Measurements from ENCODE around the gene CYLD.

The CYLD gene

DNA sequence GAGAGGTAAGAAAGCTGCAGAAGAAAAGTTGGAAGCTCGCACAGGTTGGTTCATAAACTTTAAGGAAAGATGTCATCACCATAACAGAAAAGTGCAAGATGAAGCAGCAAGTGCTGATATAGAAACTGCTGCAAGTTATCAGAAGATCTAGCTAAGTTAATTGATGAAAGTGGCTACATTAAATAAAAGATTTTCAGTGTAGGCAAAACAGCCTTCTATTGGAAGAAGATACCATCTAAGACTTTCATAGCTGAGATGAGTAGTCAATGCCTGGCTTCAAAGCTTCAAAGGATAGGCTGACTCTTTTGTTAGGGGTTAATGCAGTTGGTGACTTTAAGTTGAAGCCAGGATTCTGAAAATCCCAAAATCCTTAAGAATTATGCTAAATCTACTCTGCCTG lies 24.0 kb downstream of the CYLD start:
- Histone ChIP-seq H3K79me2 (ENCODE audit: insufficient read depth, low read length) (no peaks in the 10 kb centered on the region; the same call in 1 of the 2 replicates), H3K36me3 (ENCODE audit: insufficient read depth, low read length) (peaks cover 46% of the 10 kb centered on the region)
- TF ChIP-seq CTCF (IDR thresholded peaks at IDR 0.05; ENCODE audit: low read length) (no peak), EZH2 (IDR thresholded peaks at IDR 0.05; ENCODE audit: borderline replicate concordance, low read length) (no peak)

DNA sequence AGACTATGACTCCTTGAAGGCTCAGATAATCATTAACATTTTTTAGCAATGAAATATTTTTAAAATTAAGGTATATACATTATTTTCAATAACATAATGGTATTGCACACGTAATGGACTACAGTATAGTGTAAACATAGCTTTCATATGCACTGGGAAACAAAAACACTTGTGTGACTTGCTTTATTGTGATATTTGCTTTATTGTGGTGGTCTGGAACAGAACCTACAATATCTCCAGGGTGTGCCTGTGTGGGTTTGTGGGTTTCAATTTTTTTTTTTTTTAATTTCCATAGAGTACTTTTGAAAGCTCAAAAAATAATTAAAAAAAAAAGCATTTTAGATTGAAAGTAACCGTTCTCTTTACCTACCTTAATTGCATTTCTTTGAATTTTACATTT lies 25.3 kb downstream of the CYLD start:
- Histone ChIP-seq H3F3A (ENCODE audit: insufficient read depth, low read length) (no peaks in the 10 kb centered on the region), H3K4me2 (ENCODE audit: low read length) (no peak overlapping the region), H3K9ac (ENCODE audit: low read length) (no peak overlapping the region), H3K4me1 (ENCODE audit: insufficient read depth, low read length, severe bottlenecking) (no peaks in the 10 kb centered on the region), H3K4me3 (ENCODE audit: low read depth, low read length, poor library complexity, severe bottlenecking) (no peak overlapping the region), H4K20me1 (ENCODE audit: insufficient read depth, low read length) (no peaks in the 10 kb centered on the region), H3K36me3 (ENCODE audit: insufficient read depth, low read length) (peaks cover 42% of the 10 kb centered on the region), H3K9me2 (ENCODE audit: low read depth, low read length) (no peaks in the 10 kb centered on the region), H3K27me3 (ENCODE audit: insufficient read depth, low read length) (no peaks in the 10 kb centered on the region), H2AFZ (ENCODE audit: low read length) (no peak overlapping the region), H3K9me3 (ENCODE audit: low read length) (peaks cover 8% of the 10 kb centered on the region), H3K79me2 (ENCODE audit: insufficient read depth, low read length) (no peaks in the 10 kb centered on the region; the same call in 1 of the 2 replicates), H3K27ac (ENCODE audit: low read depth, low read length, poor library complexity, severe bottlenecking) (no peak overlapping the region)
- no peak for TF ChIP-seq EZH2 (IDR thresholded peaks at IDR 0.05; ENCODE audit: borderline replicate concordance, low read length)

More for the DNA sequence above, 24.0 kb downstream of the CYLD start:
- no peaks in the 10 kb centered on the region for H3K4me1 ChIP-seq (ENCODE audit: insufficient read depth, low read length, severe bottlenecking)
- H3K27ac ChIP-seq (ENCODE audit: low read depth, low read length, poor library complexity, severe bottlenecking), result no peak overlapping the region
- no peak overlapping the region for H3K4me3 ChIP-seq (ENCODE audit: low read depth, low read length, poor library complexity, severe bottlenecking)
- H3K9ac ChIP-seq (ENCODE audit: low read length), result no peak overlapping the region
- no peaks in the 10 kb centered on the region for H3F3A ChIP-seq (ENCODE audit: insufficient read depth, low read length)
- no peaks in the 10 kb centered on the region for H3K27me3 ChIP-seq (ENCODE audit: insufficient read depth, low read length)
- no peak overlapping the region for H2AFZ ChIP-seq (ENCODE audit: low read length)
- H3K4me2 ChIP-seq (ENCODE audit: low read length), result no peak overlapping the region
- no peaks in the 10 kb centered on the region for H3K9me2 ChIP-seq (ENCODE audit: low read depth, low read length)
- no peaks in the 10 kb centered on the region for H4K20me1 ChIP-seq (ENCODE audit: insufficient read depth, low read length)
- peaks cover 8% of the 10 kb centered on the region for H3K9me3 ChIP-seq (ENCODE audit: low read length)

DNA sequence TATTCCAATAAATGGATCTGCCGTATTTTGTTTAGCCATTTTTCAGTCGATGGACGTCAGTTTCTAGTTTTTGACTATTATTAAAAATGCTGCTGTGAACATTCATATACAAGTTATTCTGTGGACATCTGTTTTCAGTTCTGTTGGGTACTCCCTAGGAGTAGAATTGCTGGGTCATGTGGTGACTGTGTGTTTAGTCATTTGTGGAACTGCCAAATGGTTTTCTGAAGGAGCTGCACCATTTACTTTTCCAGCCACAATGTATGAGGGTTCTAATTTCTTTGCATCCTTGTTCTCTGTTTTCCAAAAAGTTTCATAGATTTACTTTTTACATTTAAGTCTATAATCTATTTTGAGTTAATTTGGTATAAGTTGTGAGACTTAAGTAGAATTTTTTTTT lies 29.5 kb downstream of the CYLD start:
- H3K4me3 ChIP-seq (ENCODE audit: low read depth, low read length, poor library complexity, severe bottlenecking), result no peak overlapping the region
- no peaks in the 10 kb centered on the region for H3K27me3 ChIP-seq (ENCODE audit: insufficient read depth, low read length)
- H3K4me1 ChIP-seq (ENCODE audit: insufficient read depth, low read length, severe bottlenecking), result no peaks in the 10 kb centered on the region
- TF ChIP-seq CTCF (IDR thresholded peaks at IDR 0.05; ENCODE audit: low read length), result no peak
- no peak for TF ChIP-seq EZH2 (IDR thresholded peaks at IDR 0.05; ENCODE audit: borderline replicate concordance, low read length)
- peaks cover 3% of the 10 kb centered on the region for H3K9me3 ChIP-seq (ENCODE audit: low read length)
- no peak overlapping the region for H3K9ac ChIP-seq (ENCODE audit: low read length)
- no peaks in the 10 kb centered on the region; the same call in 1 of the 2 replicates for H3K79me2 ChIP-seq (ENCODE audit: insufficient read depth, low read length)
- no peaks in the 10 kb centered on the region for H3K9me2 ChIP-seq (ENCODE audit: low read depth, low read length)
- no peaks in the 10 kb centered on the region for H4K20me1 ChIP-seq (ENCODE audit: insufficient read depth, low read length)
- H3F3A ChIP-seq (ENCODE audit: insufficient read depth, low read length), result no peaks in the 10 kb centered on the region
- peaks cover 11% of the 10 kb centered on the region for H3K36me3 ChIP-seq (ENCODE audit: insufficient read depth, low read length)
- H2AFZ ChIP-seq (ENCODE audit: low read length), result no peak overlapping the region
- H3K4me2 ChIP-seq (ENCODE audit: low read length), result no peak overlapping the region
- no peak overlapping the region for H3K27ac ChIP-seq (ENCODE audit: low read depth, low read length, poor library complexity, severe bottlenecking)

- no peak overlapping the region for H2AFZ ChIP-seq (ENCODE audit: low read length)
- H3K79me2 ChIP-seq (ENCODE audit: insufficient read depth, low read length), result no peaks in the 10 kb centered on the region
- H3K27me3 ChIP-seq (ENCODE audit: insufficient read depth, low read length), result no peaks in the 10 kb centered on the region
- no peak overlapping the region for H3K9ac ChIP-seq (ENCODE audit: low read length)
- no peaks in the 10 kb centered on the region for H3K4me1 ChIP-seq (ENCODE audit: insufficient read depth, low read length, severe bottlenecking)
- TF ChIP-seq CTCF (IDR thresholded peaks at IDR 0.05; ENCODE audit: low read length) (no peak), EZH2 (IDR thresholded peaks at IDR 0.05; ENCODE audit: borderline replicate concordance, low read length) (no peak)
- no peak overlapping the region for H3K27ac ChIP-seq (ENCODE audit: low read depth, low read length, poor library complexity, severe bottlenecking)
- no peaks in the 10 kb centered on the region for H3F3A ChIP-seq (ENCODE audit: insufficient read depth, low read length)
- H3K9me3 ChIP-seq (ENCODE audit: low read length), result no peaks in the 10 kb centered on the region
- H4K20me1 ChIP-seq (ENCODE audit: insufficient read depth, low read length), result no peaks in the 10 kb centered on the region
- peaks cover 3% of the 10 kb centered on the region; the same call in 1 of the 2 replicates for H3K36me3 ChIP-seq (ENCODE audit: insufficient read depth, low read length)
- no peaks in the 10 kb centered on the region for H3K9me2 ChIP-seq (ENCODE audit: low read depth, low read length)
- no peak overlapping the region for H3K4me3 ChIP-seq (ENCODE audit: low read depth, low read length, poor library complexity, severe bottlenecking)
- no peak overlapping the region for H3K4me2 ChIP-seq (ENCODE audit: low read length)
Observed at GRCh38 chr16:50774405-50774804, 32.5 kb downstream of the CYLD start.
